Measurements from ENCODE around the gene MAPK8IP3.
A peak's percentile ranks its signal among the peaks of the same experiment; 100 is the strongest.

The MAPK8IP3 gene

DNA sequence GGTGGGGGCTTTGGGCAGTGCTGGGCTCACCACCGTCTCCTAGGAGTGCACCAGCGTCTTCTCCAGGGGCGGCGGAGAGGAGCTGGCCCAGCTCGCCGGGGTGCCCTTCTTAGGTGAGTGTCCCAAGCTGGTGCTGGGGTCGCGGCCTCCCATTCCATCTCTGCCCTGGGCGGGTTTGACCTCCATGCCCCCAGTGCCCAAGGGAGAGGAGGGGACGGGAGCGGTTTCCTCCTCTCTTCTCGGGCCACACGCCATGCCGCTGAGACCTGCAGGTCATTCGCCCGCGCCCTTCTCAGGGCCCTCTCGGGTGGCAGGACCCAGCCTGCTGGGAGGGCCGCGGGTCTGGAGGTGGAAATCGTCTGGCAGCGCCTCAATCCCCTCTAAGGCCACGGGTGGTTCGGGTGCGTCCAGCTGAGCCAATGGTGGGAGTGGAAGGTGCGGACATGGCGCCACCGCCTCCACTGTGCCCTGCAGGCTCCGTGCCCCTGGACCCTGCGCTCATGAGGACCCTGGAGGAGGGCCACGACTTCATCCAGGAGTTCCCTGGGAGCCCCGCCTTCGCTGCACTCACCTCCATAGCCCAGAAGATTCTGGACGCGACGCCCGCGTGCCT lies 82.2 kb downstream of the MAPK8IP3 start:
- Mint-ChIP-seq H3K4me3 (no peak overlapping the region), H3K27me3 (ENCODE audit: low read depth) (no peaks in the 10 kb centered on the region), H3K9me3 (no peaks in the 10 kb centered on the region)

GRCh38 chr16:1788708-1789100 lies 82.7 kb downstream of the MAPK8IP3 start:
- no peaks in the 10 kb centered on the region for H3K27me3 Mint-ChIP-seq (ENCODE audit: low read depth)
- no peaks in the 10 kb centered on the region for H3K4me1 Mint-ChIP-seq
- peak overlapping the region in 2 of 3 experiments; percentile 41 to 57 for H3K4me3 Mint-ChIP-seq
- H3K36me3 Mint-ChIP-seq (ENCODE audit: low read depth) = peaks cover 5% of the 10 kb centered on the region
- TF ChIP-seq, protein P1, sequence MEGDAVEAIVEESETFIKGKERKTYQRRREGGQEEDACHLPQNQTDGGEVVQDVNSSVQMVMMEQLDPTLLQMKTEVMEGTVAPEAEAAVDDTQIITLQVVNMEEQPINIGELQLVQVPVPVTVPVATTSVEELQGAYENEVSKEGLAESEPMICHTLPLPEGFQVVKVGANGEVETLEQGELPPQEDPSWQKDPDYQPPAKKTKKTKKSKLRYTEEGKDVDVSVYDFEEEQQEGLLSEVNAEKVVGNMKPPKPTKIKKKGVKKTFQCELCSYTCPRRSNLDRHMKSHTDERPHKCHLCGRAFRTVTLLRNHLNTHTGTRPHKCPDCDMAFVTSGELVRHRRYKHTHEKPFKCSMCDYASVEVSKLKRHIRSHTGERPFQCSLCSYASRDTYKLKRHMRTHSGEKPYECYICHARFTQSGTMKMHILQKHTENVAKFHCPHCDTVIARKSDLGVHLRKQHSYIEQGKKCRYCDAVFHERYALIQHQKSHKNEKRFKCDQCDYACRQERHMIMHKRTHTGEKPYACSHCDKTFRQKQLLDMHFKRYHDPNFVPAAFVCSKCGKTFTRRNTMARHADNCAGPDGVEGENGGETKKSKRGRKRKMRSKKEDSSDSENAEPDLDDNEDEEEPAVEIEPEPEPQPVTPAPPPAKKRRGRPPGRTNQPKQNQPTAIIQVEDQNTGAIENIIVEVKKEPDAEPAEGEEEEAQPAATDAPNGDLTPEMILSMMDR (IDR thresholded peaks at IDR 0.05; ENCODE audit: unreplicated experiment in 3 of 3) = no peak
- H3K27ac Mint-ChIP-seq = no peak overlapping the region
- H3K9me3 Mint-ChIP-seq = no peaks in the 10 kb centered on the region

More for the DNA sequence above, 82.2 kb downstream of the MAPK8IP3 start:
- TF ChIP-seq, protein P1 (IDR thresholded peaks at IDR 0.05; ENCODE audit: unreplicated experiment in 3 of 3) = no peak
- no peak overlapping the region for H3K27ac Mint-ChIP-seq
- H3K4me1 Mint-ChIP-seq = peaks cover 3% of the 10 kb centered on the region
- peaks cover 5% of the 10 kb centered on the region for H3K36me3 Mint-ChIP-seq (ENCODE audit: low read depth)

GRCh38 chr16:1789643-1790045 lies 83.6 kb downstream of the MAPK8IP3 start:
- H3K27ac Mint-ChIP-seq = no peak overlapping the region
- H3K9me3 Mint-ChIP-seq = no peaks in the 10 kb centered on the region
- peaks cover 5% of the 10 kb centered on the region for H3K36me3 Mint-ChIP-seq (ENCODE audit: low read depth)
- H3K4me1 Mint-ChIP-seq = no peaks in the 10 kb centered on the region
- H3K4me3 Mint-ChIP-seq = no peak overlapping the region
- no peaks in the 10 kb centered on the region for H3K27me3 Mint-ChIP-seq (ENCODE audit: low read depth)
- TF ChIP-seq, protein P1 (IDR thresholded peaks at IDR 0.05; ENCODE audit: unreplicated experiment in 3 of 3) = no peak

- H3K9me3 Mint-ChIP-seq = no peaks in the 10 kb centered on the region
- H3K4me1 Mint-ChIP-seq = no peaks in the 10 kb centered on the region
- H3K27me3 Mint-ChIP-seq (ENCODE audit: low read depth) = no peaks in the 10 kb centered on the region
- no peak overlapping the region for H3K4me3 Mint-ChIP-seq
- H3K36me3 Mint-ChIP-seq (ENCODE audit: low read depth) = peaks cover 5% of the 10 kb centered on the region
- TF ChIP-seq, protein P1 (IDR thresholded peaks at IDR 0.05; ENCODE audit: unreplicated experiment in 3 of 3) = no peak
- no peak overlapping the region for H3K27ac Mint-ChIP-seq
These were observed 84.2 kb downstream of the MAPK8IP3 start for GRCh38 chr16:1790261-1790610.

- Mint-ChIP-seq H3K36me3 (ENCODE audit: low read depth) (peaks cover 5% of the 10 kb centered on the region), H3K27me3 (ENCODE audit: low read depth) (no peaks in the 10 kb centered on the region), H3K4me1 (no peaks in the 10 kb centered on the region), H3K4me3 (no peak overlapping the region), H3K27ac (no peak overlapping the region), H3K9me3 (no peaks in the 10 kb centered on the region)
- TF ChIP-seq, protein P1 (IDR thresholded peaks at IDR 0.05; ENCODE audit: unreplicated experiment in 3 of 3) = no peak
These were observed 84.7 kb downstream of the MAPK8IP3 start for GRCh38 chr16:1790611-1791255.
